T-cell (primary cell): ENCODE data around the gene SMIM9. TPM values are rescaled to one million over a fixed set of nuclear protein-coding genes. Genes with fewer than 3 reads are reported as not detected.

Source experiments
- ATAC-seq, 4 experiments: fragments of 200-7000 bp in 3 of 4; fragments of 150-1000 bp in 1 of 4; cut with Tn5 transposase; replicated peaks in 1 of 4; 1 replicate in 3 of 4; 2 replicates in 1 of 4; pipeline ENCODE4 v1.10.0; 2021; ENCODE audit warnings: moderate library complexity in 3 of 4, mild to moderate bottlenecking in 2 of 4, moderate number of reproducible peaks in 1 of 4
- CTCF ChIA-PET, 2 donors: fragments of 300-600 bp; sonication (Branson Sonifier 250); formaldehyde crosslinking; loops; one replicate each; lab custom pipeline; 2022; ENCODE audit warnings: antibody characterized with exemption in 2 of 2; lab: Charles Lee
- POLR2A ChIA-PET, 2 donors: fragments of 300-600 bp; sonication (Branson Sonifier 250); formaldehyde crosslinking; loops; one replicate each; lab custom pipeline; 2022; ENCODE audit warnings: antibody characterized with exemption in 2 of 2; lab: Charles Lee
- DNase-seq, 35 experiments: peaks; one replicate each; pipeline versions ENCODE4 v3.0.0 to v3.0.0-alpha.2; 2013 to 2023
- H3K27ac ChIP-seq: one replicate; pipeline ENCODE4 v1.5.1; 2013; ENCODE audit warnings: low read length
- H3K27me3 ChIP-seq, 2 experiments: replicated peaks in 1 of 2; 1 replicate in 1 of 2; 2 replicates in 1 of 2; pipeline versions ENCODE4 v1.6.1 to v1.7.0; 2013; ENCODE audit warnings: low read length in 1 of 2, mixed read lengths in 1 of 2; ENCODE audit not compliant: control insufficient read depth in 2 of 2, insufficient read depth in 2 of 2; ENCODE audit errors: extremely low read depth in 1 of 2
- H3K36me3 ChIP-seq, 2 donors: 1 replicate in 1 of 2; 2 replicates in 1 of 2; pipeline versions ENCODE4 v1.6.1 to v1.7.0; 2013; ENCODE audit warnings: low read length in 1 of 2; ENCODE audit not compliant: control insufficient read depth in 2 of 2, insufficient read depth in 1 of 2; ENCODE audit errors: extremely low read depth in 1 of 2
- H3K4me1 ChIP-seq, 2 experiments: 1 replicate in 1 of 2; 2 replicates in 1 of 2; pipeline versions ENCODE4 v1.6.1 to v1.7.0; 2013; ENCODE audit warnings: low read length in 2 of 2, mixed read lengths in 1 of 2; ENCODE audit not compliant: insufficient read depth in 2 of 2, control insufficient read depth in 1 of 2; ENCODE audit errors: extremely low read depth in 1 of 2
- H3K4me3 ChIP-seq, 2 donors: 1 replicate in 1 of 2; 2 replicates in 1 of 2; pipeline versions ENCODE4 v1.5.1 to v1.7.0; 2013; ENCODE audit warnings: mild to moderate bottlenecking in 2 of 2, low read length in 1 of 2, moderate library complexity in 1 of 2; ENCODE audit not compliant: control insufficient read depth in 1 of 2; ENCODE audit errors: extremely low read depth in 1 of 2
- H3K9me3 ChIP-seq: 2 replicates; pipeline ENCODE4 v1.7.0; 2013
- H3K27ac Mint-ChIP-seq, 2 donors: one replicate each; pipeline ENCODE4 v1.8.0; 2020 to 2021; ENCODE audit warnings: mild to moderate bottlenecking in 2 of 2, mixed read lengths in 2 of 2
- H3K27me3 Mint-ChIP-seq, 2 donors: one replicate each; pipeline ENCODE4 v1.8.0; 2021 to 2022; ENCODE audit warnings: mixed read lengths in 2 of 2
- H3K36me3 Mint-ChIP-seq: one replicate; pipeline ENCODE4 v1.8.0; 2021; ENCODE audit warnings: mixed read lengths
- H3K4me1 Mint-ChIP-seq, 3 donors: one replicate each; pipeline ENCODE4 v1.8.0; 2020 to 2022; ENCODE audit warnings: mixed read lengths in 3 of 3, mild to moderate bottlenecking in 1 of 3
- H3K4me3 Mint-ChIP-seq, 3 donors: one replicate each; pipeline ENCODE4 v1.8.0; 2020 to 2022; ENCODE audit warnings: mild to moderate bottlenecking in 3 of 3, mixed read lengths in 3 of 3, moderate library complexity in 3 of 3
- H3K9me3 Mint-ChIP-seq, 3 donors: one replicate each; pipeline ENCODE4 v1.8.0; 2020 to 2022; ENCODE audit warnings: mixed read lengths in 3 of 3
- WGBS: methylation state at CpG from one replicate; pipeline ENCODE4 v1.1.5; 2013; ENCODE audit warnings: missing lambda C conversion rate; ENCODE audit not compliant: insufficient coverage; 5-methylcytosine and 5-hydroxymethylcytosine counted together
- total RNA-seq, 35 experiments: library from RNA in 6 of 35; stranded (reverse) in 6 of 35; fragments of 120-200 nt in 1 of 35; gene quantifications; one replicate each; pipeline versions ENCODE4 v1.2.1 to v1.2.4 and lab custom pipeline; 2013 to 2026

Gene SMIM9
- total RNA-seq, 5 donors from 2014 or later (not counting 1 experiment from before 2014, with no cell fraction given), result not detected

- ATAC-seq, result no peak
- no peaks in the 10 kb centered on the region for H3K36me3 Mint-ChIP-seq
- ChIA-PET CTCF (interaction anchor here in 1 of 2 donors (1.0 kb wide), 1 partner anchor 9 kb away, joined by 3 read pairs; no protein-coding TSS in a partner anchor), POLR2A (interaction anchor here in 1 of 2 donors (0.5 kb wide), 1 partner anchor 43 kb away, joined by 4 read pairs; no protein-coding TSS in a partner anchor)
- H3K27me3 Mint-ChIP-seq, result peaks cover 2 to 20% of the 10 kb centered on the region in 2 donors
- Histone ChIP-seq H3K27ac (no peak overlapping the region), H3K4me1 (peaks cover 0 to 3% of the 10 kb centered on the region in 2 experiments), H3K4me3 (no peak overlapping the region), H3K27me3 (peaks cover 0 to 3% of the 10 kb centered on the region in 2 experiments), H3K36me3 (no peaks in the 10 kb centered on the region), H3K9me3 (no peaks in the 10 kb centered on the region)
- DNase-seq, result no peak
- no peaks in the 10 kb centered on the region for H3K9me3 Mint-ChIP-seq
- no CpG with 5 or more reads among the region's 2 CpGs for WGBS
- H3K27ac Mint-ChIP-seq, result no peak overlapping the region
- peaks cover 0 to 2% (median 0%) of the 10 kb centered on the region in 3 donors for H3K4me1 Mint-ChIP-seq
- no peak overlapping the region for H3K4me3 Mint-ChIP-seq
Observed at GRCh38 chrX:154812341-154813101, 21.9 kb downstream of the SMIM9 start.

- no peaks in the 10 kb centered on the region for H3K36me3 Mint-ChIP-seq
- Histone ChIP-seq H3K4me1 (peaks cover 0 to 11% of the 10 kb centered on the region in 2 experiments), H3K4me3 (no peak overlapping the region), H3K9me3 (no peaks in the 10 kb centered on the region), H3K36me3 (no peaks in the 10 kb centered on the region), H3K27ac (no peak overlapping the region), H3K27me3 (peaks cover 0 to 3% of the 10 kb centered on the region in 2 experiments)
- ChIA-PET CTCF (no interaction called here), POLR2A (no interaction called here)
- H3K4me1 Mint-ChIP-seq, result peaks cover 0 to 8% (median 6%) of the 10 kb centered on the region in 3 donors
- WGBS, result no CpG with 5 or more reads among the region's 1 CpG
- DNase-seq, result peak in 1 of 35 experiments; percentile 20
- H3K9me3 Mint-ChIP-seq, result no peaks in the 10 kb centered on the region
- peaks cover 0 to 12% of the 10 kb centered on the region in 2 donors for H3K27me3 Mint-ChIP-seq
- H3K4me3 Mint-ChIP-seq, result no peak overlapping the region
- no peak overlapping the region for H3K27ac Mint-ChIP-seq
- ATAC-seq, result no peak
Observed at GRCh38 chrX:154809939-154810665, 24.4 kb downstream of the SMIM9 start.

GRCh38 chrX:154806837-154807501, 27.5 kb downstream of the SMIM9 start:
- H3K36me3 Mint-ChIP-seq, result no peaks in the 10 kb centered on the region
- DNase-seq, result no peak
- peaks cover 0 to 7% of the 10 kb centered on the region in 2 donors for H3K27me3 Mint-ChIP-seq
- Histone ChIP-seq H3K4me1 (peaks cover 4 to 26% of the 10 kb centered on the region in 2 experiments), H3K27me3 (peaks cover 0 to 3% of the 10 kb centered on the region in 2 experiments), H3K9me3 (no peaks in the 10 kb centered on the region), H3K4me3 (no peak overlapping the region), H3K27ac (no peak overlapping the region), H3K36me3 (no peaks in the 10 kb centered on the region)
- no peak overlapping the region for H3K27ac Mint-ChIP-seq
- ATAC-seq, result no peak
- ChIA-PET CTCF (no interaction called here), POLR2A (no interaction called here)
- peaks cover 0 to 29% (median 28%) of the 10 kb centered on the region in 3 donors for H3K4me1 Mint-ChIP-seq
- H3K9me3 Mint-ChIP-seq, result no peaks in the 10 kb centered on the region
- no CpG with 5 or more reads among the region's 5 CpGs for WGBS
- H3K4me3 Mint-ChIP-seq, result no peak overlapping the region

DNA sequence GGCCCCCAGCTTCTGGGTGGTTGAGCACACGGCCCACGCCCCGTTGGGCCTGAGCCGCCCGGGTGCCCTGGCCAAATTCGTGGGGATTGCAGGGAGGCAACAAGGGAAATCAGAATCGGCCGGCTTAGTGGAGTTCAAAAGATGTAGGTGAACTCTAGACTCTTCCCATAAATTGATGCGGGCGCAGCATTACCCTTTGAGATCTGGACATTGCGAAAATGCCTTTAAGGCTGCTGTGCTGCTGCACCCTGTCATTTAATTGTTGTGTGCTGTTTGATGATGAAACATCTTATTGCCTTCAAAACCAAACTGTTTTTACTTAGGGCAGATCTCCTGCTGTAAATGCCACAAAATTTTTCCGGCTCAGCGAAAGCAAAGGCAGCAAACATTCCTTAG, 28.8 kb downstream of the SMIM9 start:
- Mint-ChIP-seq H3K4me1 (peaks cover 5 to 37% (median 36%) of the 10 kb centered on the region in 3 donors), H3K27me3 (peaks cover 0 to 7% of the 10 kb centered on the region in 2 donors), H3K27ac (peak overlapping the region; percentile 43 to 69), H3K36me3 (no peaks in the 10 kb centered on the region), H3K9me3 (no peaks in the 10 kb centered on the region), H3K4me3 (peak overlapping the region; percentile 62 to 78 (median 73))
- ATAC-seq (no peak), DNase-seq (no peak)
- no peaks in the 10 kb centered on the region for H3K9me3 ChIP-seq
- no peaks in the 10 kb centered on the region for H3K36me3 ChIP-seq
- WGBS, result 3% methylated on average over 6 of the region's 13 CpGs
- no peak overlapping the region for H3K27ac ChIP-seq
- H3K4me3 ChIP-seq, result peak overlapping the region; percentile 68 to 77
- H3K4me1 ChIP-seq, result peaks cover 9 to 32% of the 10 kb centered on the region in 2 experiments
- no peaks in the 10 kb centered on the region for H3K27me3 ChIP-seq
- ChIA-PET POLR2A (interaction anchor here in 1 of 2 donors (0.6 kb wide), 1 partner anchor 257 kb away, joined by 4 read pairs; no protein-coding TSS in a partner anchor), CTCF (no interaction called here)

DNA sequence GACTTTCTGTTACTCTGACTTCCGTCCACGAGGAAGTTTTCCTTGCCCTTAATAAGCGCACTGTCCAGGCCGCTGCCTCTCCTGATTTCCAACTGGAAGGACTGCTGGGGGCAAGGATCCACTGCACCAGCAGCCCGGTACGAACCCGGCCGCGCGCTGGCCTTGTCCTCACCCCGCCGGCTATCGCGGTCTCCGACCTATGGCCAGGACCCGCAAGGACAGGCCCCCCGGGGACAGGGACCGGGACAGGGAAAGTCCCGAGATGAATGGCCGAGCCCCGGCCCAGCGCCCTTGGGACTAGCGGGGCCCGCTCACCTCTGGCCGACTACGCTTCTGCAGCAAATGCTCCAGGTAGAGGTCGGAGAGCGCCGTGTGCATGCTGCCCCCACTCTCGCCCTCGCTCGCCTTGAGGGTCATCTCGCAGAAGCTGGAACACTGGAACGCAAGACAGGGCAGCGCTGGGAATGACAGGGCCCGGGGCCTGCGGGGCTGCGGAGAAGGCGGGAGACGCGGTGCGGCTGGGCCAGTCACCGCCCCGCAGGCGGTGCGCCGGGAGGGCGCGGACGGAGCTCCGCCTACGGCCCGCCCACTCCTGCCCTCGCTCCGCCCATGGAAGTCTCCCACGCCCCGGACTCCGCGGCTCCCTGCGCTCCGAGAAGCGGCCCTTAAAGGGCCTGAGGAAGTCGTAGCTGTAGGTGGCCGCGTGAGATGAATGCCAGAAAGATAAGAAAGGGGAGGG, 29.3 kb downstream of the SMIM9 start, which contains the start of gene MPP1:
TSS of gene MPP1 (minus strand) at position 529 of the 739 bp plus-strand sequence. CDS start at position 417, 112 bp downstream.
- 6% methylated on average over 28 of the region's 65 CpGs for WGBS
- no peaks in the 10 kb centered on the region for H3K36me3 Mint-ChIP-seq
- peaks cover 15 to 28% of the 10 kb centered on the region in 2 experiments for H3K4me1 ChIP-seq
- peaks cover 11 to 42% (median 41%) of the 10 kb centered on the region in 3 donors for H3K4me1 Mint-ChIP-seq
- H3K27ac Mint-ChIP-seq, result peak within 1 kb of the TSS; percentile 43 to 69
- H3K4me3 Mint-ChIP-seq, result peak within 1 kb of the TSS; percentile 62 to 78 (median 73)
- POLR2A ChIA-PET, result interaction anchor here in 1 of 2 donors (0.6 kb wide), 1 partner anchor 257 kb away, joined by 4 read pairs; no protein-coding TSS in a partner anchor
- H3K9me3 Mint-ChIP-seq, result no peaks in the 10 kb centered on the region
- DNase-seq (peak; percentile 37 to 85 (median 63)), ATAC-seq (peak; percentile 97 to 99 (median 98))
- H3K36me3 ChIP-seq, result no peaks in the 10 kb centered on the region
- peak within 1 kb of the TSS; percentile 68 to 77 for H3K4me3 ChIP-seq
- no peaks in the 10 kb centered on the region for H3K27me3 ChIP-seq
- H3K9me3 ChIP-seq, result no peaks in the 10 kb centered on the region
- H3K27ac ChIP-seq, result no peak within 1 kb of the TSS
- peaks cover 0 to 7% of the 10 kb centered on the region in 2 donors for H3K27me3 Mint-ChIP-seq
- CTCF ChIA-PET, result no interaction called here
